Natural killer cell (primary cell): ENCODE measurements around the gene INPP4B. TPM values are rescaled to one million over a fixed set of nuclear protein-coding genes. Genes with fewer than 3 reads are reported as not detected.

Experiments used
- ATAC-seq, 3 donors: fragments of 150-1000 bp in 2 of 3; fragments of 200-7000 bp in 1 of 3; cut with Tn5 transposase; 1 replicate in 1 of 3; 2 replicates in 2 of 3; pipeline ENCODE4 v1.10.0; 2021; ENCODE audit warnings: mild to moderate bottlenecking in 2 of 3, moderate library complexity in 2 of 3
- DNase-seq, 2 donors: peaks; one replicate each; pipeline versions ENCODE4 v3.0.0 to v3.0.0-alpha.2; 2013 to 2021; ENCODE audit warnings: mixed read lengths in 1 of 2
- H3K27ac ChIP-seq: one replicate; pipeline ENCODE4 v1.5.1; 2013; ENCODE audit warnings: mild to moderate bottlenecking, low read length
- H3K27me3 ChIP-seq: one replicate; pipeline ENCODE4 v1.6.1; 2013; ENCODE audit warnings: low read length; ENCODE audit not compliant: control insufficient read depth, insufficient read depth
- H3K36me3 ChIP-seq: one replicate; pipeline ENCODE4 v1.6.1; 2013; ENCODE audit warnings: low read length; ENCODE audit not compliant: control insufficient read depth, insufficient read depth
- H3K4me1 ChIP-seq: one replicate; pipeline ENCODE4 v1.6.1; 2013; ENCODE audit warnings: low read length; ENCODE audit not compliant: control insufficient read depth, insufficient read depth
- H3K4me3 ChIP-seq: one replicate; pipeline ENCODE4 v1.5.1; 2013; ENCODE audit warnings: low read length
- H3K9me3 ChIP-seq: one replicate; pipeline ENCODE4 v1.6.1; 2013; ENCODE audit warnings: low read length; ENCODE audit not compliant: control insufficient read depth, insufficient read depth
- H3K27ac Mint-ChIP-seq, 2 donors: one replicate each; pipeline ENCODE4 v1.8.0; 2022; ENCODE audit warnings: mild to moderate bottlenecking in 2 of 2, mixed read lengths in 2 of 2, moderate library complexity in 1 of 2
- H3K27me3 Mint-ChIP-seq, 2 donors: one replicate each; pipeline ENCODE4 v1.8.0; 2022; ENCODE audit warnings: low read depth in 2 of 2, mixed read lengths in 2 of 2
- H3K36me3 Mint-ChIP-seq: one replicate; pipeline ENCODE4 v1.8.0; 2022; ENCODE audit warnings: mixed read lengths
- H3K4me1 Mint-ChIP-seq, 2 donors: one replicate each; pipeline ENCODE4 v1.8.0; 2022; ENCODE audit warnings: mixed read lengths in 2 of 2
- H3K4me3 Mint-ChIP-seq: one replicate; pipeline ENCODE4 v1.8.0; 2022; ENCODE audit warnings: mild to moderate bottlenecking, moderate library complexity, mixed read lengths
- H3K9me3 Mint-ChIP-seq, 2 donors: one replicate each; pipeline ENCODE4 v1.8.0; 2022; ENCODE audit warnings: mixed read lengths in 2 of 2
- CTCF ChIP-seq: fragments of 200-600 bp; IDR thresholded peaks from one replicate; pipeline ENCODE4 v1.8.0; 2022; ENCODE audit warnings: antibody characterized with exemption
- WGBS: methylation state at CpG from one replicate; pipeline ENCODE4 v1.1.7; 2013; ENCODE audit warnings: missing lambda C conversion rate; ENCODE audit not compliant: insufficient coverage; 5-methylcytosine and 5-hydroxymethylcytosine counted together
- intact Hi-C: fragments of 100-400 bp; cut with micrococcal nuclease; formaldehyde crosslinking; loops from one replicate; pipeline ENCODE4 v1.14.2; 2022
- total RNA-seq, 4 donors: library from RNA; stranded (reverse); fragments of 120-200 nt in 1 of 4; gene quantifications; one replicate each; pipeline versions ENCODE4 v1.2.3 to v1.2.4, GENCODE V29; 2013 to 2022

Gene INPP4B
- total RNA-seq, 3 donors from 2014 or later (not counting 1 experiment from before 2014, with no cell fraction given), result 2.4 to 6.2 (median 4.5) TPM

- no peak for ATAC-seq
- Histone ChIP-seq H3K27ac (no peak overlapping the region), H3K36me3 (no peaks in the 10 kb centered on the region), H3K9me3 (no peaks in the 10 kb centered on the region), H3K4me3 (no peak overlapping the region), H3K27me3 (no peaks in the 10 kb centered on the region), H3K4me1 (no peaks in the 10 kb centered on the region)
- no peak for TF ChIP-seq CTCF
- no peak overlapping the region for H3K27ac Mint-ChIP-seq
- H3K4me1 Mint-ChIP-seq, result no peaks in the 10 kb centered on the region
- peaks cover 0 to 2% of the 10 kb centered on the region in 2 donors for H3K9me3 Mint-ChIP-seq
- no peak for DNase-seq
- WGBS, result 93% methylated on average over 4 of the region's 4 CpGs
- no peak overlapping the region for H3K4me3 Mint-ChIP-seq
- H3K27me3 Mint-ChIP-seq, result no peaks in the 10 kb centered on the region
- no peaks in the 10 kb centered on the region for H3K36me3 Mint-ChIP-seq
- intact Hi-C loops, result no loop called here
Observed at GRCh38 chr4:142091085-142091513, 755.0 kb downstream of the INPP4B start.

DNA sequence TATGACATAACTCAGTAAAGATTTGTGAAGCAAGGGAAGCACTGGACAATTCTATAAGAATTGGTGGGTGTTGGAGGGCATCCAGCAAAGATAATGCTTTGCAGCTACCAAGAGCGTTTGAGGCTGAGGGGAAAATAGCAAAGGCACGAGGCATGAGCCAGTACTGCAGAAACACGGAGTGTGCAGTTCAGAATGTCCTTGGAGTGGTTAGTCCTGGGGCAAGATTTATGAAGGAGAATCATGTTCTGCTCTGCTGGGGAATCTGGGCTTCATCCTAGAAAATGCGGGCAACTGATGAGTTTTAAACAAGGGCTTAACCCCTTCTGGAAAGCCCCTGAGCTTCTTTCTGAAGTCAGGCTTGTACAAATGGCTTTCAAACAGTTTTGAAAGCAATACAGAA is 757.2 kb downstream of the INPP4B start:
- H3K27ac ChIP-seq, result no peak overlapping the region
- H3K36me3 Mint-ChIP-seq, result no peaks in the 10 kb centered on the region
- H3K4me3 Mint-ChIP-seq, result no peak overlapping the region
- H3K27me3 ChIP-seq, result no peaks in the 10 kb centered on the region
- no peak overlapping the region for H3K4me3 ChIP-seq
- ATAC-seq (no peak), DNase-seq (no peak)
- H3K9me3 ChIP-seq, result no peaks in the 10 kb centered on the region
- no peaks in the 10 kb centered on the region for H3K27me3 Mint-ChIP-seq
- H3K4me1 ChIP-seq, result no peaks in the 10 kb centered on the region
- intact Hi-C loops, result no loop called here
- no peak for TF ChIP-seq CTCF
- no peaks in the 10 kb centered on the region for H3K9me3 Mint-ChIP-seq
- no peaks in the 10 kb centered on the region for H3K36me3 ChIP-seq
- no peak overlapping the region for H3K27ac Mint-ChIP-seq
- H3K4me1 Mint-ChIP-seq, result no peaks in the 10 kb centered on the region
- 91% methylated on average over 4 of the region's 4 CpGs for WGBS

DNA sequence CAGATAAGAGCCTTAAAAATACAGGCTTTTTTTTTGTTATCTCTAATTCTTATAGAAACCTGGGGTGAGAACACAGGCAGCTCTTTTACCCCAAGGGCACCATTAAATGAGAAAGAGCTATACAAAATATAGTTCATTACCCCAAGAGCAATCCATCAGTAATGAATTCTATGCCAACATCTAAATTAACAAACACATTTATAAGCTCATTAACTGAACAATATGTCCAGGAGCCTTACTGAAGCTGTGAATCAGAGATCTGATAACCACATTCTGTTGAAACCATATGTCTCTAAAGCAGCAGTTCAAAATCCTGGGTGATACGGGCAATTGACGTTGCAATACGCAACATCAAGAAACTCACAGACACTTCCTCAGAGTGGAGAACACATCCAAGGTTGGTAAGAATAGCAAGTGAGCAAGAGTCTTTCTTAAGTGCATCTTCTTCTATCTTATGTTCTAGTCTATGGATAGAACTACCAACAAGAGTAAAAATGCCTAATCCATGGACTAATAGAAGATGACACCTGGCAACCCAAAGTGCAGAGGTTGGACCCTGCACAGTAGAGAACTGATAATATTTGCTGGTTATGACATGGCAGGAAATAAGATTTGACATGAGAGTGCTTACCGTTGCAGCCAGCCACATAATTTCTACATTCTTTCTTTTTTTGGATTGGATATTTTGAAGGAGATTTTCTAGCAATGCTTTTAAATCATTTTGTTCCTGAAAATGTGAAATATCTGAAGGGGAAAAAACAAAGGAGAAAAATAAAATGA is 760.4 kb downstream of the INPP4B start:
- no peak for TF ChIP-seq CTCF
- Histone ChIP-seq H3K4me3 (no peak overlapping the region), H3K36me3 (no peaks in the 10 kb centered on the region), H3K27me3 (no peaks in the 10 kb centered on the region), H3K4me1 (no peaks in the 10 kb centered on the region), H3K27ac (no peak overlapping the region), H3K9me3 (no peaks in the 10 kb centered on the region)
- no peak for ATAC-seq
- H3K4me1 Mint-ChIP-seq, result no peaks in the 10 kb centered on the region
- H3K27me3 Mint-ChIP-seq, result no peaks in the 10 kb centered on the region
- no peak for DNase-seq
- no peak overlapping the region for H3K27ac Mint-ChIP-seq
- H3K9me3 Mint-ChIP-seq, result no peaks in the 10 kb centered on the region
- WGBS, result 100% methylated on average over 2 of the region's 4 CpGs
- no peaks in the 10 kb centered on the region for H3K36me3 Mint-ChIP-seq
- intact Hi-C loops, result no loop called here
- no peak overlapping the region for H3K4me3 Mint-ChIP-seq

DNA sequence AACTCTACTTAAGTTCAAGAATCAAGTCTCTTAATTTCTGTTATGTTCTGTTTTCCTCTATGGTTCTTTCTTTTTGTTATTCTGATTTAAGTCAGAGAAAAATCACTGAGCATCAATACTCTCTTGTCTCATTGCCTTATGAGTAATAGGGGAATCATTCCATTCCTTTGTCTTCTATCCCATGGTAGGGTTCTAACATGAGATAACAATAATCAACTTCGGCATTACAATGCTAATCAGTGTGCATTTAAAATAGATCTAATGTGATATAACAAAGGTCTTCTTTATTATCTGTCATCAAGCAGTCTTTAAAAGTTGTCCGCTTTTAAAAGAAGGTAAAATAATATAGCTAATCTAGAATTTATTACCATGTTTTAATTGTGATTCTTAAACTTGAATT is 762.8 kb downstream of the INPP4B start:
- H3K36me3 Mint-ChIP-seq, result no peaks in the 10 kb centered on the region
- no peak for ATAC-seq

More for the DNA sequence above, 762.8 kb downstream of the INPP4B start:
- Histone ChIP-seq H3K36me3 (no peaks in the 10 kb centered on the region), H3K4me1 (no peaks in the 10 kb centered on the region), H3K27me3 (no peaks in the 10 kb centered on the region), H3K9me3 (no peaks in the 10 kb centered on the region), H3K27ac (no peak overlapping the region), H3K4me3 (no peak overlapping the region)
- DNase-seq, result no peak
- Mint-ChIP-seq H3K4me1 (no peaks in the 10 kb centered on the region), H3K27me3 (no peaks in the 10 kb centered on the region), H3K27ac (no peak overlapping the region), H3K4me3 (no peak overlapping the region), H3K9me3 (no peaks in the 10 kb centered on the region)
- WGBS, result no CpG with 5 or more reads among the region's 2 CpGs
- TF ChIP-seq CTCF, result no peak
- intact Hi-C loops, result no loop called here
